Suppressor macrophage treated with lipopolysaccharide for 1 hour (primary cell): ENCODE results near the gene RTN1.

Source experiments
- DNase-seq, 3 donors: peaks; one replicate each; pipeline ENCODE4 v3.0.0-alpha.2; 2020 to 2022

The RTN1 gene

DNA sequence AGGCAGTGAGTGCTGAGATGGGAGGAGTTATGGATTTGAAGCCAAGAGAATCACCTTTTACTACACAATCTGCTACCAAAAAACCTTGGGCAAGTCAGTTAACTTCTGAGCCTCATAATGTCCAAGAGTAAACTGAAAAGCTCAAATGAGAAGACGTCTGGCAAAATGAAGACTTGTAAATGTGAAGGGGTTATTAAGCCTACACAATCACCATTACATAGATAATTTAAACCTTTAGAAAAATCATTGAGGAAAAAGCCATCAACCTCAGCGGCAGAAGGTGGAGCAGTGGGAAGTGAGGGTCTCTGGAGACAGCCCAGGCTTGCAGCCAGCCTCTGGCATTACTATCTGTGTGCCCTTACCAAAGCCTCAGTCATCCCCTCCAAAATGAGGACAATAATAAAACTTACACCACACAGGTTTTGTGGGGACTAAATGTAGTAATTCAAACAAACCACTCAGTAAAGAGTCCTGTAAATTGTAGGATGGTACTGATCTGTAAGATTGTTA, 243.5 kb downstream of the RTN1 start:
- DNase-seq = no peak

DNA sequence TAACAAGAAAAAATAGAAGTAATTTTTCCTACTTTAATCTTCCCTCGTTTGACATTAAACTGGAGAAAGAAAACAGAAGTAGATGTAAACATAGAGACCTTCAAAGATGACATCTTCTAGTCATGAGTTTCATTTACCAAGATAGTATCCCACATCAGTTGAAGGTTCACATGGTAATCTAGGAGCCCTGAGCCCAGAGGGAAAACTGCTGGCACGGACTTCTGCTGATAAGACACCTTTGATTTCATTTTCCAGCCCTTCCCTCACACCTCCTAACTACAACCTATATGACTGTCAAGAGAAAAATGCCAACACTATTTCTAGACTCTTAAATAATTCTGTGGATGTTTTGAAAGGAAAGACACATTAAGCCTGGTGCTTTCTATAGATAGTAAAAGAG, 247.9 kb downstream of the RTN1 start:
- DNase-seq = no peak

DNA sequence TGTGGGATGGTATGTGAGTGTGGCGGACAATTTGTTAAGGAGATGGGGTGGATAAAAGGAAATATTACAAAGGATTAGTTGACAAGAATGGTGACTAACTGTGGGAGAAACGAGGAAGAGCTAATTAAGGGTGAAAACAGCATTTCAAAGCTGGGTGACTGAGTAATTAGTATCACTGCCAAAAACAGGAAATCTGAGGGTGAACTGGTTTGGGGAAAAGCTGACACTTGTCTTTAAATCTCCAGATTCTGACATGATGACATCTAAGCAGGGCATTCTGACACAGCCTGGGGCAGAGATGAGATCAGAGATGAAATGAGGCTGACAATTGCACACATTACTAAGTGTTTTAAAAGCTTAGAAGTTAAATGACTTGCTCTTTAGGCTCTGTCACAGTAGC, 251.5 kb downstream of the RTN1 start:
- DNase-seq = peak; percentile 62 to 88 (median 78)

DNA sequence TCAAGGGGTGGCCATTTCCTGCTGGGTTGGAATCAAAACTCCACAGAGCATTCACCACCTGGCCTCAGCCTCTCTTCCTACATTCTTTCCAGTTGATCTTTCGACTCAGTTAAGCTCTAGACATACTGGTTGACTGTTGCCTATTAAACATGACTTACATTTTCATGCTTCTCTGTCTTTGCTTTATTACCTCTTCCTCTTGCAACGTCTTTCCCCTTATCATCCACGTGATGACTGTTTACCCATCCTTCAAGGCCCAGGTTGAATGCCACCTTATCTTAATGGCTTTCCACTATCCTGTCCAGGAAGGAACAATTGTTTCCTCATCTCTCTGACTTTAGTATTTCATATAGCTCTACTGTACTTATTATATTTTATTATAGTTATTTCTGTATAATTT, 269.5 kb downstream of the RTN1 start:
- no peak for DNase-seq

DNA sequence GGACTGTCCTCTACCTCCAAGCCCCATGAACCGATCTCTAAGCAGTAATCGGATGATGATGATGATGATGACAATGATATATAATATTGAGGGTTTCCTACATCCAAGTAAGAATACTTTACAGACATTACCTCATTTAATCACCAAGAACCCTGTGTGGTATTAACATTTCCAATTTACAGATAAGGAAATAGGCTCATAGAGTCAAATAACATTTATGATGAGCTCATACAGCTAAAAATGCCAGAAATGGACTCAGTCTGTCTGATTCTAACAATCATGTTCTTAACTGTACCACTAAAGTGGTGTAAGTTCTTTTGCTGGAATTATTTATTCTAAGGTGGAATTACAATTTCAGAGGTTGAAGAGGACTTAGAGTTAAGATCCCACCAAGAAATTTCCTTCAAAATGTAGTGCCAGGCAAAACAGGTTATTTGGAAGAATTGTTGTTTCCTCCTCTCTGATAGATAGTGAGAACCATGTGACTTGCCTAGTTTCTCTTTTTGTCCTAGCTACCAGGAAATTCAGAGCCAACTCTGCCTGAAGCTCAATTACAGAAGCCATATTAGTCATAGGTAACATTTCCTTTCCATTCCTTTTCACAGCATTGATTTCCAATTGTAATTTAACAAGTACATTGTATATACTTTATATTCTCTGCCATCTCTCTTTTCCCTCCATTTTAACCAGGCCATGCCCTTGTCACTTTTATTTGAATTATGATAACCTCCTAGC, 270.2 kb downstream of the RTN1 start:
- no peak for DNase-seq

DNA sequence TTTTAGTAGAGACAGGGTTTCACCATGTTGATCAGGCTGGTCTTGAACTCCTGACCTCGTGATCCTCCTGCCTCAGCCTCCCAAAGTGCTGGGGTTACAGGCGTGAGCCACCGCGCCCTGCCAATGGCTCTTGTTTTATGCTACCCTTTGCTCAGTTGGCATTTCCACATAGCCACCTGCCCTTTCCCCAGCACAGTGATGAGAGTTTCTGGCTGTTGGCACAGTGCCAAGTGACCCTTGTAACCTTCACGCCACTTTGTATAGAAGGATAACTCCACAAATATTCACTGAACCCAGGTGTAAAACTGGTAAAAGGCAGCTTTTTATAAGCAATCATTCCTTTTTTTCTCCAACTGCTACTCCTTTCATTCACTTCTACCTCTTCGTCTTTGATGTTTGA, 275.5 kb downstream of the RTN1 start:
- no peak for DNase-seq

DNA sequence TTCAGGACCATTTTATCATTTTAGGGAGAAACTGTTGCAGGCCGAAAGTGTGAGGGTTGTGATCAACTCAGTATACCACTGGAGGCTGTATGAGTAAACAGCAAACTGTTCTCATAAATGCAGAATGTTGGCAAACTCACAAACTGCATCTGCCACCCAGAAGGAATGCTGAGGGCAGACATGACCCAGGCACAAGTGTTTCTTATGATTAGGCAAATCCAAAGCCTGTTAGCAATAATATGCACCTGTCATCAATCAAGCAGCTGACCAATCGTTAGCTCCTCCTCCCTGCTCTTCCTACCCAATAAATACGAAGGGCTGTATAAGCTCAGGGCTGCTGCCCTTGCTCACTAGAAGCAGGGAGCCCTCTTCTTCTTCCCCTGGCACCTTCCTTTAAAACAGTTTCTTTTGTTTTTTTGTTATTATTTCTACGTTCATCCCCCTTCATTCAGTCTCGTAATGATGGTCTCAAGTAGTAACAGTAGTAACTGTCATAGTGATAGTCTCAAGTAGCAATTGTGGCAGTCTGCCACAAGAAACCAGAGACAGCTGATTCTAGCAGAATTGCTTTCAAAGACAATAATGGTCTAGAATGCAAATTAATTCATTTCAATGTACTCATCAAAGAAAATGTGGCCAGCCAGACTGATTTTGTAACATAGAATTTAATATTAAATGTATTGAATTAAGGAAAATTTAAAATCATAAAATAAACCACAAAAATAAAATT, 278.8 kb downstream of the RTN1 start:
- DNase-seq = no peak

DNA sequence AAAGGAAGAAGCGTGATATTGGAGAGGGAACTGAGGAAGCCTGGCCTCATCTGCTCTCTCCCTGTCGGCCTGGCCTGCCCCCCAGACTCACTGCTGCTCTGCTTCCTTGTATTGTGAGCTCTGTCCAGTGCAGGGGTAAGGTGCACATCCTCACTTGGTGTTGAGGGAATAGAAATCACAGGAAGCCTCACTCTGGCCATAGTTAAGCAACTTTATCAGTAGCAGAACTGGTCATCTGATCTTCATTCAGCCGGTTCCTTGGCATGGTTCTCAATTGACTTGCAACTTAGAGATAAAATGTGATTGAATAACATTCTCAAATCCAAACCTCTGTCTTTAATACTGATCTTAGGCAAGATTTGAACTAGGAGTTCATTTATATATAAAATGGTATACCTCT, 282.5 kb downstream of the RTN1 start:
- peak in 1 of 3 donors; percentile 4 for DNase-seq

DNA sequence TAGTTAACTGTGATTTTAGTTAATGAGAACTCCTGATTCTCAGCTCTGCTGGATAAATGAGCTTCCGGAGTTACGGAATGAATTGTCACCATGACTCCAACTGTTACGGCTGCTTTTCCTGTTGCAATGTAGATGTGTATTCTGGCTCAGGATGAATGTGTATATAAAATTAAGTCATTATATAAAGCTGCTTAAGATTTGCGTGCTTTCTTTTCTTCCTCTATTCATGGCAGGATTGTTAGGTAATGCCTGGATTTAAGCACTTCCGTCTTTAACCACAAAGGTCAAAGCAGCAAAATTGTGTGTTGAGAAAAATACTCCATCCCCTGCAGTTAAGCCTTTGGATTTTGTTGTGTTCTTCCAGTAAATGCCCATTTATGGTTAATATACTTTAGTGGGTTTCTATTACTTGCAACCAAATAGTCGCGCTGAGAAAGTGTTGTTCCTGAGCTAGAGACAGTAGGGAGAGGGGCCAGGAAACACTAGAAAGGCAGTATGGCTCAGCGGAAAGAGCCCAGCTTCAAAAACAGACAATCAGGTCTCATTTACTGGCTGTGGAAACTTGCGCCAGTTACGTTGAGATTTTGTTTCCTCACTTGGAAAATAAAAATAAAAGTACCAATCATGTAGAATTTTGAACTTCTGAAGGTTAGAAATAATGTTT, 284.6 kb downstream of the RTN1 start:
- DNase-seq = peak; percentile 29 to 76 (median 66)

DNA sequence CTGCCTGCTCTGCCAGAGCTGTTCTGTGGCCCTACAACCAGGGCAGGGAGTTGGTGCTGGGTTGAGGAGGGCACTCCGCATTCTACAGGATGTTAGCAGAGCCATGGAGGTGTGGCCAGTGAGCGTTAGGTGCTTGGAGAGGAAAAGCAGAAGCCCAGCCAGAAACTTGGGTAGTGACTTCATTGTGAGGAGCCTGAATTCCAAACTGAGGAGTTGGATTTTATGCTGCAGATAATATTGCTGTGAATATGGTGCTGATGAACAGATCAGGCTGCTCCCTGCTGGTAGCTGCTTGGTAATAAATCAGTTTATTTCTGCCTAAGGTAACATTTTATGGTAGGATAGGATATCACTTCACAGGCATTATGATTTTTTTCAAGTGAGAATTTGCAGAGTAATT, 286.8 kb downstream of the RTN1 start:
- peak in 2 of 3 donors; percentile 11 to 35 for DNase-seq

DNA sequence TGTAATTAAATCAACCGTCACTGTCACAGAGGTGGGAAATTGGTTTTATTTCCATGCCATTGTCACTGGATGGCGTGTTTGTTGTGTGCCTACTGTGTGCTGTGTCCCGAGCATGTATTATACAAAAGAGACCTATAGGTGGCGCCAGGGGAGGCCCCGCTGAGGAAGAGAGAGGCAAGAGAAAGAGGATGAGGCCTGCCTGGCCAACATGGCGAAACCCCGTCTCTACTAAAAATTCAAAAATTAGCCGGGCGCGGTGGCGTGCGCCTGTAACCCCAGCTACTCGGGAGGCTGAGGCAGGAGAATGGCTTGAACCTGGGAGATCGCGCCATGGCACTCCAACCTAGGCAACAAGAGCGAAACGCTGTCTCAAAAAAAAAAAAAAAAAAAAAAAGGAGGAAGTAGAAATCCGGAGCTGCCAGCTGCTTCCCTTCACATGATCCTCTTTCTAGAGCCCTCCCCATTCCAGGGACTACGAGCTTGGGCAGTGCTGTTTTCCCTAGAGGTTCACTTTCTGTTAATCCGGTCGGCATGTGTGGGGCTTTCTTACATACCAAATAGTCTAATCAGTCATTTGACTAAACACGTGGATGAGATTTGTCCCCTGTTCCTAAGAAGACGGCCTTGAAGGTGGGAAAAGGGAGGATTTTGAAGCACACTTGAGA, 287.6 kb downstream of the RTN1 start:
- DNase-seq = peak; percentile 68 to 75 (median 70)

DNA sequence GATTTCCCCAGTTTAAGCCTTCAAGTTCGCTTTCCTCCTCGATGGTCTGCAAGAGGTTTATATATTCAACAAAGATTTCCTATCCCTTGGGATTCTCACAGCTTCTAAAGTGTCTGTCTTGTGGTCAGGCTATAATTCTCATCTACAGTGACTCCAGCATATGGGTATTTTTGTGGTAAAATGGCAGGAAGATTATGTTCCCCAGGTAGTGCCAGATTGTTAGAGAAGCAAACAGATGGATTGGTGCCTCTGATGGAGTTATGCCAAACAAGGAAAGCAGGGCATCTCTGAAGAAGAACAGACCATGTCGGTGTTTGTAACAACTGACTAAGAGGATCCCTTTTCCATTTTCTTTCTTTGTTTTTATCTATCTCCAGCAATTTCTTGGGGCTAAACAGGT, 288.4 kb downstream of the RTN1 start:
- DNase-seq = no peak

DNA sequence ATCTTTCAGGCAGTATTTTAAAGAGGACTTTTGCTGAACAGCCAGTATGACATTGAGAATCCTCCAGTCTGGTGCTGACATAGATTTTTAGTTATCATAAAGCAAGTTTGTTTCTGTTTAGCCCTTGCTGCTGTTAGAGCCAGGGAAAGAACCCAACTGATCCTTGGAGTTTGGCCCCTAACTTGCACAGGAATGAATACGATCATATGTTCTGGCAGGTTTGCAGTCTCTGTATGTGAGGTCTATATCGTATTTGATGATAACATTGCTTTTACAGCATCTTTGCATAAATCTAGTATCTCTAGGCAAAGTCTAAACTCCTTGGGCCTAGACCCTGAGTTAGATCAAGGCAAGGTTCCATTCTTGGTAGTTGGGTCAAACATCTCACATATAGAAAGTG, 289.7 kb downstream of the RTN1 start:
- DNase-seq = no peak

DNA sequence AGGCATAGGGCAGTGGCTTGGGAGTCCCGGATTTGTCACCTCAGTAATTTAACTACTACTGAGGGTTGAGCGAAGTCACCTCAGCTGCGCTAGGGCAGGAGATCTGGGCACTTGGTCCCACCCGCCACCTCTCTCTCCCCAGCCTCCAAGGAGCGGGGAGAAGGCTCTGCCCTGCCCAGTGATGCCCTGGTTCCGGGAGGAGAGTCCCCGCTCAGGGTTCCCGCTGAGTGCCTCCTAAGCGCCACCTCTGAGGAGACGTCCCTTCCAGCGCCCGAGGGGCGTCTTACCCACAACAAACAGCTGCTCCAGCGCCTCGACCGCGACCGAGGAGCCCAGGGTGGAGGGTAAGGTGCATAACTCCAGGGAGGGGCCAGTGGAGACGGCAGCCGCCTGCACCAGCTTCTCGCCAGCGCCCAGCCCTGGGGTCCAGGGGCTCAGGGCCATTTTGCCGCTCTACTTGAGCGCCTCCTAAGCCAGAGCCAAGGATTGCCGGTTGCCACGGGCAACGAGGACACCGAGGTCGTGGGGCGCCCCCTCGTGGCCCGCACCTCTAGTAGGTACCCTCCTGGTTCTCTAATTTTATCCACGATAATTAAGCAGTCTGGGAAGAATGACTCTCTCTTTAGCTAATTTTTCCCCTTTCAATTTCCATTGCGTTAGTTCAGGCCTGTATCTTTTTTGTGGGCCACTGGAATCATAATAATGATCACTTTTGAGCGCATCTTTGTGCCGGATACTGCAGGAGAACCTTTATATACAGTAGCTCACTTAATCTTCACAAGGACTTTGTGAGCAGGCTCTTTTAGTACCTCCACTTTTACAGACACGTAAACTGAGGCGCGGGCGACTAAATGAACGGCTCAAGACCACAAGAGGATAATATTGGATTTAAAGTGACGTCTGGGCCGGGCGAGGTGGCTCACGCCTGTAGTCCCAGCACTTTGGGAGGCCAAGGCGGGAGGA, 294.0 kb downstream of the RTN1 start, which contains the start of gene CCDC175:
Gene CCDC175, minus strand, starts transcription at position 481 of the 963 bp plus-strand sequence. Its CDS starts 37 bp downstream, at position 444.
- DNase-seq = peak; percentile 90 to 98 (median 93)

DNA sequence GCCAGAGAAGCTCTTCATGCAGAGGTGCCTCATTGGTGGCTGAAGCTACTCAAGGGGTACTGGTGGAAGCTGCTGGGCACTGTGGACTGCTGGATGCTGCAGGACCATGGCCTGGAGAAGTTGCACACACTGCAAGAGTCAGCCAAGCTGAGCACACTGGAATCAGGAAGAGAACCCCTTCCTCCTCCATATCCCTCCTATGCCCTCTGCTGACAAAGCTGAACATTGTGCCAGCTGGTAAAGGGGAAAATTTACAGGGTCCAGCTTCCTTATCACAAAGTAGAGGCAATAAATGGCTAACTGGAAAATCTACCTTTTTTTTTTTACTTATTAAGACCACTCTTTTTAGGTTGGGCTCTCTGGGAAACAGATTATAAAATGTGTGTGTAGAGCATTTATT, 300.5 kb downstream of the RTN1 start:
- DNase-seq = peak in 2 of 3 donors; percentile 18 to 25

DNA sequence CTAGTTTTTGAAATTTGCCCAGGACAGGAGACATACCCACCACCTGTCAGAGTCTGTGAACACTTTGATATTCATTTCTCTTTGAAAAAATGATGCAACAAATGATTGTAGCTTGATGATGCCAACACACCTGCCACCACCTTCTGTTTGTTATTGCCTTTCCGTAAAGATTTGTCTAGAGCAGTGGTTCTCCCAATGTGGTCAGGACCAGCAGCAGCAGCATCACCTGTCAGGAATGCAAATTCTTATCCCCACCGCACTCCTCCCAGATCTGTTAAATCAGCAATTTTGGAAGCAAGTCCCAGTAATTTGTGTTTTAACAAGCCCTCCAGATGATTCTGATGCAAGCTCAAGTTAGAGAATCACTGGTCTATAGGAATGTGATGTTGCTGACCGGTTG, 303.9 kb downstream of the RTN1 start:
- DNase-seq = no peak

DNA sequence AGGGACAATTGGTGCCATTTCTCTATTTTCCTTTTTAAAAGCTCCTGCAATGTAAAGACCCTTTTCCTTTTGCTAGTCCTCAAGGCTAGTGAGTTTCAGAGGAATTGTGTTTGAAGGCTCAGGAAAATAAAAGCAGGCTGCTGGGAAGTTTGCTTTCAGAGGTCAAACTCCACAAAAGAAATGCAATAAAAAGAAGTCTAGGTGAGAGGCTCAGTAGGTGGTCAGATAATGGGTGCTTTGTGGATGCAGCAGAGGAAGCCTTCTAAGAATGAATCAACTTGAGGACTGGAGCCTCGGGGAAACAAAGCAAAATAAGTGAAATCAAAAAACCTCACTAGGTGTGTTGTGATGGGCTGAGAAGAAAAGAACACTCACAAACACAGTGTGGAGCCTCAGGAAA, 304.3 kb downstream of the RTN1 start:
- DNase-seq = no peak

DNA sequence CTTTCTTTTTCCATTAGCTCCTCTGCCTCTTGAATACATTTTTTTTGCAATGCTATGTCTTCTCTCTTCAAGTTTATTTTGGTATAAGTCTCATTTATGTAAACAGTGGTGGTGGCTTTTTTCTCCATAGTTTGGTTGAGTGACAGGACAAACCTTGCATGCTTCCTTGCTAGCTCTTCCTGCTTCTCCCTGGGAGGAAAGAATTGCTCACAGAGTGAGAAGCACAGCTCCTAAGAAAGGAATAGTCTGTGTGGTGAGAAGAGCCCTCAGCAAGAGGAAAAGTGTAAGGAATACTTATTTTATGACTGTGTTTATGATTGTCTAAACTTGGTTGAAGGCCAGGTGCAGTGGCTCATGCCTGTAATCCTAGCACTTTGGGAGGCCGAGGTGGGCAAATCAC, 305.5 kb downstream of the RTN1 start:
- no peak for DNase-seq

DNA sequence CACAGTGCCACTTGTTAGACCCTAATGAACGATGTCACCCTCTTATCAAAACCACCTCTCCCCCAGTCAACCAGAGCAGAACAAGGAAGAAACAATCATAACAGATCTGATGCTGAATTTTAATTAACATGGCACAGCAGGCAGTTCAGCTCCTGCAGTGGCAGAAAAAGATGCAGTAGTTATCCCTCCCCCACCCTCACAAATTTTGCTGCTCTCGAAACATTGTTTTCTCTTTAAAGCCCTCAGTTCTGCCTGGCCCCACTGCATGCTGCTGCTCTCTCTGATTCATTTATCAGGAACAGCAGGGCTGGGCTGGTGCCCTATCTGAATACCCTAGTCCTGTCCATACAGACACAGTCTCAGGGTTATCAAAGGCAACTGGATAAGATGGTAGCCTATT, 306.2 kb downstream of the RTN1 start:
- no peak for DNase-seq

DNA sequence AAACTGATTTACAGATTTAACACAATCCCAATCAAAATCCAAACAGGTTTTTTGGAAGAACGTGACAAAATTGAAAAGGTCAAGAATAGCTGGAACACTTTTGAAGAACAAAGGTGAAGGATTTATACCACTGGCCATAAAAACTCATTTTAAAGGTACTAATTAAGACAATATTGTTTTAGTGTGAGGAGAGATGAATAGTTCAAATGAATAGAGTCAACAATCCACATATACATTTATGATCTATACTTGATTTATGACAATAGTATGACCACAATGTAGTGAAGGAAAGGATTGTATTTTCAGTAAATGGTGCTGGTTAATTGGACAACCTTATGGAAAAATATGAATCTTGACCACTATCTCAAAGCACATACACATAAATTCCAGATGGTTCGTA, 323.3 kb downstream of the RTN1 start:
- no peak for DNase-seq
